ENCODE results near the gene MAN2B1. TPM values are rescaled to one million over a fixed set of nuclear protein-coding genes. Genes with fewer than 3 reads are reported as not detected.

MAN2B1 gene
- 71.1 and 76.3 TPM in 2 replicates for total RNA-seq (2021; fragmentation: NEBNext Ultra II Directional; extraction: Animal tissue kit (Norgen Biotek cat#: 25700))
- 55.3 and 73.6 TPM in 2 replicates for polyA plus RNA-seq (2011; rRNA removed)
- 37.2 TPM for polyA plus RNA-seq (2011; cell fraction: cytosol; rRNA removed)
- polyA plus RNA-seq (2011; cell fraction: nucleus; rRNA removed), result 135 TPM
- polyA plus RNA-seq (2012, experiment 1 of 2), result 77.3 to 97.8 TPM (median 85.4 TPM) in 4 replicates
- 111 TPM for polyA plus RNA-seq (2012, experiment 2 of 2)
- 82.3 TPM for polyA plus RNA-seq (2013, experiment 1 of 2)
- polyA plus RNA-seq (2013, experiment 2 of 2), result 71.8 TPM
- polyA minus RNA-seq (2011; rRNA and poly(A)+ RNA removed), result 33.2 and 37.4 TPM in 2 replicates
- 30.5 TPM for polyA minus RNA-seq (2011; cell fraction: cytosol; rRNA and poly(A)+ RNA removed)
- polyA minus RNA-seq (2011; cell fraction: nucleus; rRNA and poly(A)+ RNA removed), result 48.4 TPM
- long read RNA-seq, experiment 1, transcript MAN2B1-203 (24 exons, 3,184 nt), result major isoform, 7 of 37 reads
- long read RNA-seq, experiment 1, partial matches to known transcripts, result 20 of 37 reads
- long read RNA-seq, experiment 1, other reads (novel, unspliced or antisense), result 9 of 37 reads
- long read RNA-seq, experiment 2, result 0 reads

DNA sequence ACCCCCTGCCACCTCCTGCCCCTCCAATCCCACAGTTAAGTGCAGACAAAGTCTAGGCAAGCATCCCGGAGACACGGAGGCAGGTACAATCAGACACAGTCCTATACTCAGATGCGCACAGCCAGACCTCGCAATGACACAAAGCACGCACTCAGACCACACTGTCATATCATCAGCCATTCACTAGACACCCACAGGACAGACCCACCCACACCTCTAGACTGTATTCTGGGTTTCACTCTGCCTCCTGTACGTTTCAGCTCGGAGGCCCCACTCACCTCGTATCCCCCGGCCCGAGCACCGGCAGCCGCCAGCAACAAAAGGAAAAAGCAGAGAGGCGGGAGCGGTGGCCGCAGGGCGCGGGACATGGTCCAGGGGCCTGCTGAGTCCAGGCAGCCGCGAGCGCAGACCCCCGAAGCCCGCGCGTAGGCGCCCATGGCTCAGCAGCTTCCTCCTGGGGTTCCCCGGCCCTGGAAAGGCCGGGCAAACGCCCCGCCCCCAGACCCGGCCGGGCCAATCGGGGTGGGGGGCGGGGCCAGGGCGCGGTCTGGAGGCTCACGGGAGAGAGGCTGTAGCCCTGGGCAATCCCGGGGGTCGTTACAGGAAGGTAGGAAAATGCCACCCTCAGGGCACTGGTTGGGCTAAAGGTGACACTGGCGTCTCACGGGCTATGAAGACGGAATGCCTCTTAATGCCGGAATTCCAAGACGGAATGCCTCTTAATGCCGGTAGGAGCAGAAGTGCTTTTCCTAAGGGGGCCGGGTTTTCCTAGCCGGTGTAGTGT, at the start of gene MAN2B1, which contains the start of gene WDR83:
Gene MAN2B1, minus strand, starts transcription at position 478 of the 784 bp plus-strand sequence. Its CDS starts 41 bp downstream, at position 437.
Gene WDR83, plus strand, starts transcription at position 543 of the 784 bp plus-strand sequence. CDS start 2,984 bp downstream, outside the sequence.
- CTCF ChIA-PET (ENCODE audit: partially characterized antibody), result interaction anchor here (0.8 to 2.3 kb wide), 5 partner anchors 10 to 102 kb away, joined by 3 to 7 read pairs (median 6); no protein-coding TSS in a partner anchor
- TF ChIP-seq SP1 (IDR thresholded peaks at IDR 0.05; ENCODE audit: low read depth, low read length) (peak; percentile 57; the same call in 1 of the 2 replicates), KDM4A (IDR thresholded peaks at IDR 0.05; ENCODE audit: low read depth, low read length, severe bottlenecking) (peak; percentile 73), CHD2 (IDR thresholded peaks at IDR 0.05; ENCODE audit: low read length) (no peak), KDM5A (IDR thresholded peaks at IDR 0.05; ENCODE audit: low read length) (no peak), PHF8 (conservative IDR thresholded peaks at IDR 0.05; ENCODE audit: low read depth, low read length) (peak; percentile 74), TAF7 (optimal IDR thresholded peaks at IDR 0.05; ENCODE audit: borderline replicate concordance, low read depth, low read length) (no peak), TAF1 (IDR thresholded peaks at IDR 0.05; ENCODE audit: low read depth, low read length) (peak; percentile 80), SIN3A (conservative IDR thresholded peaks at IDR 0.05 in 1 of 2, IDR thresholded peaks at IDR 0.05 in 1 of 2; ENCODE audit: low read depth in 1 of 2, low read length in 2 of 2) (peak in 1 of 2 experiments; percentile 52; a peak in 2 of 4 replicates)

More for the DNA sequence above, at the start of gene MAN2B1, which contains the start of gene WDR83:
- H2BK20ac ChIP-seq (ENCODE audit: low read length), result no peak within 1 kb of the TSS
- H3K23ac ChIP-seq (ENCODE audit: insufficient read length), result no peak within 1 kb of the TSS
- no peak within 1 kb of the TSS for H2BK120ac ChIP-seq (replicated peaks; ENCODE audit: low read depth, low read length)
- no peak within 1 kb of the TSS for H3K4ac ChIP-seq (replicated peaks; ENCODE audit: insufficient read length, low read depth, low read length)
- POLR2A ChIA-PET (ENCODE audit: partially characterized antibody), result interaction anchor here (0.7 to 5.3 kb wide), 12 partner anchors 8 to 1836 kb away, joined by 3 to 31 read pairs (median 4); partner anchors contain the start of genes DHPS, TNPO2, ZNF490 and ZNF791
- H3K79me1 ChIP-seq (ENCODE audit: low read depth, low read length), result peaks cover 4% of the 10 kb centered on the region; the same call in 1 of the 2 replicates
- peak within 1 kb of the TSS; percentile 78 for H2AFZ ChIP-seq (ENCODE audit: low read length)
- peak within 1 kb of the TSS; percentile 68 for H2BK12ac ChIP-seq (ENCODE audit: low read depth, low read length)
- DNase-seq (ENCODE audit: low read depth in 1 of 2, low spot score in 2 of 2) (peak in 1 of 2 experiments; percentile 85), FAIRE-seq (no peak)
- peaks cover 3 to 22% (median 7%) of the 10 kb centered on the region in 4 experiments for H3K4me1 ChIP-seq (replicated peaks in 1 of 4; ENCODE audit: control insufficient read depth in 3 of 4, insufficient read depth in 4 of 4, low read length in 3 of 4)
- 9% methylated on average over 37 of the region's 46 CpGs; no CpG with 5 or more reads in 1 of the 2 experiments for WGBS, 2 experiments (ENCODE audit: extremely low coverage in 1 of 2, insufficient coverage in 1 of 2, insufficient read length in 1 of 2, insufficient replicate concordance in 2 of 2, low coverage in 1 of 2, low lambda C conversion rate in 2 of 2, missing lambda C conversion rate in 1 of 2)
- peak within 1 kb of the TSS; percentile 17; the same call in 1 of the 2 replicates for H2AK5ac ChIP-seq (ENCODE audit: low read depth, low read length)
- peak within 1 kb of the TSS; percentile 87 for H3K18ac ChIP-seq (ENCODE audit: extremely low read depth, low read length)
- H3K56ac ChIP-seq (replicated peaks; ENCODE audit: insufficient read length, low read depth, low read length), result peak within 1 kb of the TSS; percentile 77
- H3K4me2 ChIP-seq (ENCODE audit: insufficient read depth in 1 of 2, low read depth in 2 of 2, low read length in 2 of 2), result peak within 1 kb of the TSS; percentile 99 to 100
- no peaks in the 10 kb centered on the region; a peak in 1 of 7 replicates for H3K27me3 ChIP-seq (replicated peaks in 1 of 4; ENCODE audit: control insufficient read depth in 3 of 4, extremely low read depth in 1 of 4, insufficient read depth in 3 of 4, low read length in 3 of 4)
- peak within 1 kb of the TSS; percentile 71; the same call in 1 of the 2 replicates for H2BK5ac ChIP-seq (ENCODE audit: low read depth, low read length)
- peak within 1 kb of the TSS; percentile 41; the same call in 1 of the 2 replicates for H3K27ac ChIP-seq (ENCODE audit: low read depth, low read length)
- peaks cover 24% of the 10 kb centered on the region for H3K23me2 ChIP-seq (ENCODE audit: low read depth, low read length)
- H2BK15ac ChIP-seq (ENCODE audit: low read length), result peak within 1 kb of the TSS; percentile 61; the same call in 1 of the 2 replicates
- H3K9ac ChIP-seq (replicated peaks in 1 of 4; ENCODE audit: extremely low read depth in 1 of 4, low read depth in 3 of 4, low read length in 3 of 4), result peak within 1 kb of the TSS; percentile 10 to 91 (median 68)
- peaks cover 0 to 22% of the 10 kb centered on the region in 2 experiments; a peak in 1 of 4 replicates for H3K79me2 ChIP-seq (ENCODE audit: control insufficient read depth in 1 of 2, insufficient read depth in 2 of 2, low read length in 2 of 2)
- peak within 1 kb of the TSS; percentile 88 to 97 (median 92) for H3K4me3 ChIP-seq (ENCODE audit: extremely low read depth in 1 of 4, insufficient read depth in 2 of 4, low read depth in 3 of 4, low read length in 4 of 4)
- H4K8ac ChIP-seq (ENCODE audit: extremely low read depth, insufficient read depth, low read length), result peak within 1 kb of the TSS; percentile 87
- H4K5ac ChIP-seq (ENCODE audit: insufficient read length, low read depth, low read length), result no peak within 1 kb of the TSS
- peaks cover 0 to 5% (median 3%) of the 10 kb centered on the region in 4 experiments; a peak in 4 of 8 replicates for H3K36me3 ChIP-seq (ENCODE audit: control insufficient read depth in 2 of 4, insufficient read depth in 4 of 4, low read length in 3 of 4)
- H3K9me3 ChIP-seq (ENCODE audit: insufficient read depth in 2 of 2, low read depth in 1 of 2, low read length in 1 of 2), result no peaks in the 10 kb centered on the region
- H4K20me1 ChIP-seq (replicated peaks in 1 of 2; ENCODE audit: control insufficient read depth in 1 of 2, insufficient read depth in 2 of 2, low read length in 2 of 2), result peaks cover 0 to 9% of the 10 kb centered on the region in 2 experiments
- no peak within 1 kb of the TSS for H4K91ac ChIP-seq (replicated peaks; ENCODE audit: insufficient read length, low read length)
- H3K14ac ChIP-seq (ENCODE audit: insufficient read length), result no peak within 1 kb of the TSS
